Right atrium auricular region (tissue), 2 donors: ENCODE data around the gene IMPA2. TPM values are rescaled to one million over a fixed set of nuclear protein-coding genes. Genes with fewer than 3 reads are reported as not detected.
"Not testable (repeated sequence)": the region's sequence is repeated elsewhere in the genome, so short reads cannot be mapped to it uniquely, and the experiment has no call there.

Experiments used
- DNase-seq: peaks from one replicate; pipeline ENCODE4 v3.0.0-alpha.2; 2019; ENCODE audit warnings: low spot score
- H3K27ac ChIP-seq, 2 donors: fragments of 200-600 bp; sonication (generic); 1 replicate in 1 of 2; 2 replicates in 1 of 2; pipeline ENCODE4 v1.5.1; 2016 to 2019
- H3K27me3 ChIP-seq, 2 donors: fragments of 200-600 bp; sonication (generic); one replicate each; pipeline versions ENCODE4 v1.5.1 to v1.6.0; 2017 to 2019
- H3K36me3 ChIP-seq: fragments of 200-600 bp; sonication (generic); one replicate; pipeline ENCODE4 v1.5.1; 2016
- H3K4me1 ChIP-seq, 2 donors: fragments of 200-600 bp; sonication (generic); one replicate each; pipeline versions ENCODE4 v1.5.1 to v1.6.0; 2017 to 2019
- H3K4me3 ChIP-seq, 2 donors: fragments of 200-600 bp; sonication (generic); 1 replicate in 1 of 2; 2 replicates in 1 of 2; pipeline ENCODE4 v1.5.1; 2017 to 2019; ENCODE audit warnings: mild to moderate bottlenecking in 1 of 2, moderate library complexity in 1 of 2
- H3K9me3 ChIP-seq, 2 donors: fragments of 200-600 bp; sonication (generic); one replicate each; pipeline ENCODE4 v1.5.1; 2019
- CTCF ChIP-seq, 2 donors: fragments of 200-600 bp; sonication (generic); IDR thresholded peaks; one replicate each; pipeline ENCODE4 v1.5.1; 2019; ENCODE audit warnings: antibody characterized with exemption in 2 of 2
- total RNA-seq, 2 donors: library from RNA; depleted of rRNA; stranded (reverse); fragments of >200 nt; gene quantifications; one replicate each; pipeline ENCODE4 v1.1.0, GENCODE V29; 2016

IMPA2 gene
- total RNA-seq, 2 donors from 2014 or later = 20.2 to 22.9 TPM

GRCh38 chr18:12068316-12068949 is 87.1 kb downstream of the IMPA2 start:
- not testable (repeated sequence) for H3K36me3 ChIP-seq, H3K4me1 ChIP-seq, DNase-seq, H3K27me3 ChIP-seq, H3K9me3 ChIP-seq
- TF ChIP-seq CTCF (IDR thresholded peaks at IDR 0.05) = peak; percentile 32 to 56
- H3K27ac ChIP-seq = peak overlapping the region in 1 of 2 donors; percentile 10
- H3K4me3 ChIP-seq = peak overlapping the region in 1 of 2 donors; percentile 15

GRCh38 chr18:12068950-12069320 is 87.6 kb downstream of the IMPA2 start:
- H3K27me3 ChIP-seq = no peaks in the 10 kb centered on the region
- no peaks in the 10 kb centered on the region for H3K36me3 ChIP-seq
- no peaks in the 10 kb centered on the region for H3K4me1 ChIP-seq
- DNase-seq = no peak
- no peaks in the 10 kb centered on the region for H3K9me3 ChIP-seq
- peak overlapping the region in 1 of 2 donors; percentile 10 for H3K27ac ChIP-seq
- peak overlapping the region in 1 of 2 donors; percentile 15 for H3K4me3 ChIP-seq
- TF ChIP-seq CTCF (IDR thresholded peaks at IDR 0.05) = no peak

- H3K4me1 ChIP-seq, DNase-seq, H3K4me3 ChIP-seq, H3K36me3 ChIP-seq, H3K9me3 ChIP-seq, H3K27me3 ChIP-seq, H3K27ac ChIP-seq: not testable (repeated sequence)
These were observed 89.8 kb downstream of the IMPA2 start for GRCh38 chr18:12071066-12071465.

- Histone ChIP-seq H3K27me3 (no peaks in the 10 kb centered on the region), H3K36me3 (no peaks in the 10 kb centered on the region), H3K4me1 (no peaks in the 10 kb centered on the region), H3K4me3 (no peak overlapping the region), H3K27ac (no peak overlapping the region), H3K9me3 (no peaks in the 10 kb centered on the region)
- TF ChIP-seq CTCF (IDR thresholded peaks at IDR 0.05) = no peak
- no peak for DNase-seq
These were observed 91.7 kb downstream of the IMPA2 start for GRCh38 chr18:12072996-12073395.

GRCh38 chr18:12074736-12075135 is 93.4 kb downstream of the IMPA2 start:
- DNase-seq = no peak
- Histone ChIP-seq H3K27ac (no peak overlapping the region), H3K4me3 (no peak overlapping the region), H3K4me1 (no peaks in the 10 kb centered on the region), H3K36me3 (no peaks in the 10 kb centered on the region), H3K9me3 (no peaks in the 10 kb centered on the region), H3K27me3 (no peaks in the 10 kb centered on the region)
- TF ChIP-seq CTCF (IDR thresholded peaks at IDR 0.05) = no peak

- no peak for TF ChIP-seq CTCF (IDR thresholded peaks at IDR 0.05)
- Histone ChIP-seq H3K27ac (no peak overlapping the region), H3K27me3 (no peaks in the 10 kb centered on the region), H3K36me3 (no peaks in the 10 kb centered on the region), H3K4me1 (no peaks in the 10 kb centered on the region), H3K9me3 (no peaks in the 10 kb centered on the region), H3K4me3 (peak overlapping the region; percentile 7 to 34)
- DNase-seq = no peak
These were observed 95.3 kb downstream of the IMPA2 start for GRCh38 chr18:12076424-12077140.

- not testable (repeated sequence) for H3K4me3 ChIP-seq, H3K27me3 ChIP-seq, H3K27ac ChIP-seq, H3K36me3 ChIP-seq, H3K4me1 ChIP-seq, H3K9me3 ChIP-seq, DNase-seq
These were observed 96.7 kb downstream of the IMPA2 start for GRCh38 chr18:12077994-12078393.
